Liver (tissue), 3 donors: ENCODE results near the gene ZCCHC14.

Source experiments
- CTCF ChIP-seq: fragments of 150-350 bp; IDR thresholded peaks from 2 replicates; pipeline ENCODE4 v1.5.1; 2017; ENCODE audit warnings: improper control_type of control experiment, low read depth, low read length; ENCODE audit not compliant: missing input control
- EGR1 ChIP-seq, 2 donors: IDR thresholded peaks; 2 replicates each; pipeline ENCODE4 v1.6.1; 2016 to 2018; ENCODE audit warnings: antibody characterized with exemption in 2 of 2, low read depth in 2 of 2
- FOXA1 ChIP-seq: IDR thresholded peaks from 2 replicates; pipeline ENCODE4 v1.6.1; 2016; ENCODE audit warnings: antibody characterized with exemption
- GABPA ChIP-seq, 2 donors: IDR thresholded peaks in 1 of 2; conservative IDR thresholded peaks in 1 of 2; 2 replicates each; pipeline ENCODE4 v1.6.1; 2016; ENCODE audit warnings: antibody characterized with exemption in 2 of 2, mild to moderate bottlenecking in 1 of 2, moderate library complexity in 1 of 2
- HNF4G ChIP-seq: IDR thresholded peaks from 2 replicates; pipeline ENCODE4 v1.6.1; 2016; ENCODE audit warnings: antibody characterized with exemption
- JUND ChIP-seq, 2 donors: IDR thresholded peaks; 2 replicates each; pipeline ENCODE4 v1.6.1; 2016; ENCODE audit warnings: antibody characterized with exemption in 2 of 2
- MAX ChIP-seq: IDR thresholded peaks from 2 replicates; pipeline ENCODE4 v1.6.1; 2016; ENCODE audit warnings: antibody characterized with exemption
- RAD21 ChIP-seq, 2 donors: IDR thresholded peaks; 2 replicates each; pipeline ENCODE4 v1.6.1; 2016; ENCODE audit warnings: antibody characterized with exemption in 2 of 2, mild to moderate bottlenecking in 2 of 2
- REST ChIP-seq: IDR thresholded peaks from 2 replicates; pipeline ENCODE4 v1.6.1; 2016; ENCODE audit warnings: antibody characterized with exemption, mild to moderate bottlenecking
- SP1 ChIP-seq: IDR thresholded peaks from 2 replicates; pipeline ENCODE4 v1.6.1; 2018; ENCODE audit warnings: antibody characterized with exemption, mild to moderate bottlenecking
- TAF1 ChIP-seq: conservative IDR thresholded peaks from 2 replicates; pipeline ENCODE4 v1.6.1; 2016; ENCODE audit warnings: antibody characterized with exemption, mild to moderate bottlenecking
- YY1 ChIP-seq: IDR thresholded peaks from 2 replicates; pipeline ENCODE4 v1.6.1; 2016; ENCODE audit warnings: antibody characterized with exemption, mild to moderate bottlenecking
- ZBTB33 ChIP-seq: IDR thresholded peaks from 2 replicates; pipeline ENCODE4 v1.6.1; 2016; ENCODE audit warnings: antibody characterized with exemption
- donor health status: healthy.
- donor health status: healthy.

- TF ChIP-seq MAX, result no peak
- TF ChIP-seq CTCF, result no peak
- TF ChIP-seq RAD21 (IDR thresholded peaks at IDR 0.05), result no peak
- no peak for TF ChIP-seq REST
- TF ChIP-seq GABPA (IDR thresholded peaks at IDR 0.05 in 1 of 2, conservative IDR thresholded peaks at IDR 0.05 in 1 of 2), result no peak
- TF ChIP-seq EGR1 (IDR thresholded peaks at IDR 0.05; ENCODE audit: low read depth in 2 of 2), result no peak
- TF ChIP-seq TAF1, result no peak
- no peak for TF ChIP-seq HNF4G
- TF ChIP-seq JUND (IDR thresholded peaks at IDR 0.05), result no peak
- no peak for TF ChIP-seq SP1
- TF ChIP-seq YY1, result no peak
- TF ChIP-seq ZBTB33, result no peak
- no peak for TF ChIP-seq FOXA1
These were observed 124.6 kb downstream of the ZCCHC14 start for GRCh38 chr16:87368029-87368770.
